Activated naive CD4-positive, alpha-beta T cell (primary cell): ENCODE data around the gene PLS3.

ENCODE experiments used
- DNase-seq, 4 experiments: peaks; one replicate each; lab custom pipeline; 2025; lab: John Stamatoyannopoulos, UW

PLS3 gene

GRCh38 chrX:115693476-115693875, 132.5 kb downstream of the PLS3 start:
- no peak for DNase-seq

GRCh38 chrX:115694028-115694427, 133.1 kb downstream of the PLS3 start:
- DNase-seq = no peak

GRCh38 chrX:115696039-115696438, 135.1 kb downstream of the PLS3 start:
- DNase-seq = no peak

DNA sequence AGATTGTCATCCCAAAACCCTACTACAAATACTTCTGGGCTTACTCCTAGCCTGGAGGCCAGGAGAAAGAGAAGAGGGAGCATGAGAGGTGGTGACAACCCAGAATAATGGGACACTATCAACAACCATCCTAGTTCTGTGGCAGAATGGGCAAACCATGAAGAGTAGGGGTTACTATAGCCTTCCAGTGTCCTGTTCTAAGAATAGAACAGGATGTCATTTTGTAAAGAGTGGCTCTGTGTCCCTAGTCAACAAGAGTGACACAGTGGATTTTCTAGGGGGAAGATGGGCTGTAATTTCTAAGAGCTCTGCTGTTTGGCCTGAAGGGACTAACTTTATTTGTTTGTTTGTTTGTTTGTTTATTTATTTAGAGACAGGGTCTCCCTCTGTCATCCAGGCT, 136.0 kb downstream of the PLS3 start:
- no peak for DNase-seq

- DNase-seq = no peak
Observed at GRCh38 chrX:115697806-115698205, 136.8 kb downstream of the PLS3 start.
